HepG2 (cell line): ENCODE data around the gene ANAPC1. TPM values are rescaled to one million over a fixed set of nuclear protein-coding genes. Genes with fewer than 3 reads are reported as not detected.

Experiments
- CEBPG ChIP-seq: IDR thresholded peaks from 2 replicates; pipeline ENCODE4 v1.6.1; 2016
- DPF2 ChIP-seq: sonication (generic); formaldehyde crosslinking; IDR thresholded peaks from 2 replicates; pipeline ENCODE4 v1.4.0; 2020; ENCODE audit warnings: mild to moderate bottlenecking, low read depth, missing genetic modification reagents, borderline replicate concordance
- GZF1 ChIP-seq: sonication (generic); formaldehyde crosslinking; IDR thresholded peaks from 2 replicates; pipeline ENCODE4 v1.5.1; 2020; ENCODE audit warnings: mild to moderate bottlenecking, missing genetic modification reagents
- LCORL ChIP-seq, 2 experiments: fragments of 450-650 bp in 1 of 2; sonication (generic) in 1 of 2; formaldehyde crosslinking in 1 of 2; IDR thresholded peaks; 2 replicates each; pipeline versions ENCODE4 v1.5.0 to v1.6.1; 2017 to 2020; ENCODE audit warnings: antibody characterized with exemption in 1 of 2, missing genetic modification reagents in 1 of 2
- PHF5A ChIP-seq: IDR thresholded peaks from one replicate; pipeline ENCODE4 v1.6.1; 2018; ENCODE audit warnings: low read depth, missing genetic modification reagents; ENCODE audit not compliant: unreplicated experiment
- RELA ChIP-seq: sonication (generic); formaldehyde crosslinking; IDR thresholded peaks from 2 replicates; pipeline ENCODE4 v1.4.0; 2020; ENCODE audit warnings: missing genetic modification reagents
- SOX5 ChIP-seq: IDR thresholded peaks from 2 replicates; pipeline ENCODE4 v1.6.1; 2016; ENCODE audit warnings: borderline replicate concordance
- SYNCRIP ChIP-seq: fragments of 200-400 bp; formaldehyde crosslinking; IDR thresholded peaks from 2 replicates; pipeline ENCODE4 v1.6.1; 2018; ENCODE audit warnings: mild to moderate bottlenecking, low read depth, low read length; ENCODE audit not compliant: insufficient read depth
- YEATS4 ChIP-seq: sonication (generic); formaldehyde crosslinking; IDR thresholded peaks from 2 replicates; pipeline ENCODE4 v1.4.0; 2020; ENCODE audit warnings: missing genetic modification reagents, borderline replicate concordance
- ZBTB49 ChIP-seq: sonication (generic); formaldehyde crosslinking; IDR thresholded peaks from 2 replicates; pipeline ENCODE4 v1.4.0; 2020; ENCODE audit warnings: missing genetic modification reagents, borderline replicate concordance
- ZMAT3 ChIP-seq: sonication (generic); formaldehyde crosslinking; conservative IDR thresholded peaks from 2 replicates; pipeline ENCODE4 v1.7.0; 2021; ENCODE audit warnings: missing genetic modification reagents
- ZNF136 ChIP-seq: sonication (generic); formaldehyde crosslinking; IDR thresholded peaks from 2 replicates; pipeline ENCODE4 v1.8.1; 2022; ENCODE audit warnings: low read depth, mild to moderate bottlenecking, moderate library complexity, missing genetic modification reagents
- ZNF263 ChIP-seq: sonication (generic); formaldehyde crosslinking; IDR thresholded peaks from 2 replicates; pipeline ENCODE4 v1.4.0; 2020; ENCODE audit warnings: missing genetic modification reagents
- ZNF574 ChIP-seq: sonication (generic); formaldehyde crosslinking; IDR thresholded peaks from 2 replicates; pipeline ENCODE4 v1.4.0; 2020; ENCODE audit warnings: missing genetic modification reagents
- ZNF639 ChIP-seq: conservative IDR thresholded peaks from 2 replicates; pipeline ENCODE4 v1.6.1; 2018; ENCODE audit warnings: missing genetic modification reagents
- ZNF710 ChIP-seq: sonication (generic); formaldehyde crosslinking; IDR thresholded peaks from 2 replicates; pipeline ENCODE4 v1.5.0; 2020; ENCODE audit warnings: mild to moderate bottlenecking, missing genetic modification reagents, borderline replicate concordance
- ZNF788 ChIP-seq: sonication (generic); formaldehyde crosslinking; IDR thresholded peaks from 2 replicates; pipeline ENCODE4 v1.5.0; 2020; ENCODE audit warnings: mild to moderate bottlenecking, missing genetic modification reagents, borderline replicate concordance
- polyA plus RNA-seq, 8 experiments: library from polyadenylated mRNA; depleted of rRNA in 3 of 8; stranded (reverse) in 7 of 8; unstranded in 1 of 8; fragments of >200 nt; fragmentation: Illumina TruSeq in 4 of 8; extraction: Trizol in 4 of 8; gene quantifications; 2 replicates each; pipeline versions ENCODE4 v1.2.1 to v1.2.3, GENCODE V29; 2011 to 2016; ENCODE audit warnings: low read depth in 4 of 8, missing spikeins in 1 of 8, mixed read lengths in 1 of 8; ENCODE audit not compliant: insufficient read depth in 1 of 8
- total RNA-seq, 5 experiments: library from RNA; depleted of rRNA; stranded (reverse); fragments of >200 nt; fragmentation: Illumina TruSeq; extraction: Trizol; gene quantifications; 2 replicates each; pipeline ENCODE4 v1.2.3, GENCODE V29; 2016; ENCODE audit warnings: low read depth in 1 of 5

The ANAPC1 gene
- total and polyA plus RNA-seq, 2 of the 13 experiments (the other 11 are each of a cell fraction or from before 2014, with no cell fraction given), result 50.0 to 89.7 TPM

GRCh38 chr2:111919794-111920608 is 36.0 kb upstream of the ANAPC1 start (continued):
- TF ChIP-seq LCORL (IDR thresholded peaks at IDR 0.05) (0 out of 2 replicates have a peak, but pooled peaks have one; percentile 38), LCORL (CRISPR knock-in tag; IDR thresholded peaks at IDR 0.05) (peak; percentile 81), PHF5A (peak; percentile 95), ZNF574 (CRISPR knock-in tag) (peak; percentile 72), DPF2 (CRISPR knock-in tag) (peak; percentile 41; the same call in 1 of the 2 replicates), SOX5 (CRISPR knock-in tag) (peak; percentile 74; the same call in 1 of the 2 replicates), ZBTB49 (CRISPR knock-in tag) (no peak), ZMAT3 (CRISPR knock-in tag) (no peak), ZNF788 (CRISPR knock-in tag) (peak; percentile 79; the same call in 1 of the 2 replicates), ZNF639 (CRISPR knock-in tag) (no peak), SYNCRIP (no peak), ZNF263 (CRISPR knock-in tag) (peak; percentile 47; the same call in 1 of the 2 replicates), ZNF710 (peak; percentile 85; the same call in 1 of the 2 replicates), ZNF136 (CRISPR knock-in tag) (no peak), GZF1 (CRISPR knock-in tag) (no peak), YEATS4 (CRISPR knock-in tag) (peak; percentile 80), CEBPG (peak; percentile 71), RELA (CRISPR knock-in tag) (no peak)
